Trophoblast cell (in vitro differentiated cells and primary cell): ENCODE data around the gene PEX14.

Experiments
- DNase-seq, 2 donors: peaks; one replicate each; pipeline ENCODE4 v3.0.0-alpha.2; 2016
- H2AFZ ChIP-seq: 2 replicates; pipeline ENCODE4 v1.6.1; 2013; ENCODE audit warnings: low read length, moderate library complexity, mild to moderate bottlenecking; ENCODE audit not compliant: insufficient read depth, poor library complexity
- H2AK5ac ChIP-seq: 2 replicates; pipeline ENCODE4 v1.6.1; 2013; ENCODE audit warnings: mild to moderate bottlenecking, low read length
- H2BK120ac ChIP-seq: 2 replicates; pipeline ENCODE4 v1.6.1; 2013; ENCODE audit warnings: low read length, mild to moderate bottlenecking, moderate library complexity; ENCODE audit not compliant: insufficient read depth, poor library complexity
- H2BK12ac ChIP-seq: 2 replicates; pipeline ENCODE4 v1.6.1; 2013; ENCODE audit warnings: mild to moderate bottlenecking, low read length, moderate library complexity
- H2BK5ac ChIP-seq: 2 replicates; pipeline ENCODE4 v1.6.1; 2013; ENCODE audit warnings: low read length, low read depth, moderate library complexity, mild to moderate bottlenecking; ENCODE audit not compliant: poor library complexity
- H3K14ac ChIP-seq: 2 replicates; pipeline ENCODE4 v1.6.1; 2013; ENCODE audit warnings: mild to moderate bottlenecking, low read length
- H3K18ac ChIP-seq: 2 replicates; pipeline ENCODE4 v1.6.1; 2013; ENCODE audit warnings: mild to moderate bottlenecking, low read length
- H3K23ac ChIP-seq: 2 replicates; pipeline ENCODE4 v1.6.1; 2013; ENCODE audit warnings: low read length
- H3K27ac ChIP-seq: 2 replicates; pipeline ENCODE4 v1.5.1; 2013; ENCODE audit warnings: low read depth, mild to moderate bottlenecking, inconsistent platforms, low read length, moderate library complexity
- H3K27me3 ChIP-seq: 2 replicates; pipeline ENCODE4 v1.6.1; 2013; ENCODE audit warnings: inconsistent platforms, mild to moderate bottlenecking, low read length, moderate library complexity; ENCODE audit not compliant: insufficient read depth
- H3K36me3 ChIP-seq, 2 experiments: 1 replicate in 1 of 2; 2 replicates in 1 of 2; pipeline ENCODE4 v1.6.1; 2013; ENCODE audit warnings: low read length in 2 of 2, mild to moderate bottlenecking in 2 of 2, moderate library complexity in 1 of 2; ENCODE audit not compliant: insufficient read depth in 2 of 2, control insufficient read depth in 1 of 2
- H3K4ac ChIP-seq: 2 replicates; pipeline ENCODE4 v1.6.1; 2013; ENCODE audit warnings: low read depth, mild to moderate bottlenecking, low read length, moderate library complexity
- H3K4me1 ChIP-seq, 2 experiments: 1 replicate in 1 of 2; 2 replicates in 1 of 2; pipeline ENCODE4 v1.6.1; 2013; ENCODE audit warnings: low read length in 2 of 2, mild to moderate bottlenecking in 2 of 2, moderate library complexity in 1 of 2; ENCODE audit not compliant: insufficient read depth in 2 of 2, control insufficient read depth in 1 of 2
- H3K4me2 ChIP-seq: 2 replicates; pipeline ENCODE4 v1.6.1; 2013; ENCODE audit warnings: inconsistent platforms, mild to moderate bottlenecking, low read length, moderate library complexity
- H3K4me3 ChIP-seq: 2 replicates; pipeline ENCODE4 v1.5.1; 2013; ENCODE audit warnings: mild to moderate bottlenecking, low read depth, low read length, inconsistent platforms
- H3K79me1 ChIP-seq: one replicate; pipeline ENCODE4 v1.6.1; 2013; ENCODE audit warnings: low read length
- H3K79me2 ChIP-seq: 2 replicates; pipeline ENCODE4 v1.6.1; 2013; ENCODE audit warnings: low read length, mild to moderate bottlenecking; ENCODE audit not compliant: control insufficient read depth, insufficient read depth, poor library complexity
- H3K9ac ChIP-seq: 2 replicates; pipeline ENCODE4 v1.6.1; 2013; ENCODE audit warnings: mild to moderate bottlenecking, low read length
- H3K9me3 ChIP-seq: 2 replicates; pipeline ENCODE4 v1.6.1; 2013; ENCODE audit warnings: low read depth, mild to moderate bottlenecking, control low read depth, inconsistent platforms, low read length; ENCODE audit not compliant: insufficient read depth
- H4K12ac ChIP-seq: 2 replicates; pipeline ENCODE4 v1.6.1; 2013; ENCODE audit warnings: low read depth, mild to moderate bottlenecking, low read length, moderate library complexity
- H4K8ac ChIP-seq: 2 replicates; pipeline ENCODE4 v1.6.1; 2013; ENCODE audit warnings: low read depth, mild to moderate bottlenecking, low read length, moderate library complexity
- H4K91ac ChIP-seq: one replicate; pipeline ENCODE4 v1.6.1; 2013; ENCODE audit warnings: low read depth, mild to moderate bottlenecking, low read length, moderate library complexity
- WGBS: extraction: QIAGEN DNeasy Blood & Tissue Kit; methylation state at CpG from one replicate; pipeline ENCODE4 v1.1.7; 2013; ENCODE audit warnings: missing lambda C conversion rate; ENCODE audit not compliant: insufficient read length, insufficient coverage; ENCODE audit errors: extremely low coverage; 5-methylcytosine and 5-hydroxymethylcytosine counted together

The PEX14 gene

GRCh38 chr1:10670190-10670589 lies 195.4 kb downstream of the PEX14 start:
- H3K4ac ChIP-seq = no peak overlapping the region
- H3K79me1 ChIP-seq = no peaks in the 10 kb centered on the region
- H3K4me3 ChIP-seq = no peak overlapping the region

DNA sequence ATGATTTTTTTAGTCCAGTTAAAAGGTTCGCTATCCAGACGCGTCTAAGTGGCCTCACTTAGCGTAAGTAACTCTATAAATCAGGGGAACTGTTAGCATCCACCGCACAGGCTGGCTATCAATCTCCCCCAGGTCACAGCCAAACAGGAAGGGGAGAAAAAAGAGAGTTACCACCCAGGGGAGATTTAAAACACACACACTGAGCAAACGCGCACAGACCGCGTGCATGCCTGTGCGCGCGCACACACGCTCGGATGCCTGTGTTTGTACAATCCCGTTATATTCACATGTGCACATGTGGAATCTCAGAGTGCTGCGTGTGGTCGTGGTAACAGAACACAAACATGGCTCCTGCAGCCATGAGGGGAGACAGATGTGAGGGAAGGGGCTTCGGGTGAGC lies 196.3 kb downstream of the PEX14 start:
- no peak overlapping the region for H2BK12ac ChIP-seq
- no peak overlapping the region for H2AK5ac ChIP-seq
- no peaks in the 10 kb centered on the region for H3K79me1 ChIP-seq
- no peak overlapping the region for H2BK5ac ChIP-seq
- no peak overlapping the region for H3K14ac ChIP-seq
- no peak overlapping the region for H4K12ac ChIP-seq
- H2AFZ ChIP-seq = no peak overlapping the region
- no peak overlapping the region for H4K91ac ChIP-seq
- no peaks in the 10 kb centered on the region for H3K36me3 ChIP-seq
- H4K8ac ChIP-seq = no peak overlapping the region
- H3K4me3 ChIP-seq = peak overlapping the region; percentile 25
- no peak overlapping the region for H2BK120ac ChIP-seq
- no peak overlapping the region for H3K4ac ChIP-seq
- H3K79me2 ChIP-seq = no peaks in the 10 kb centered on the region
- no peak for DNase-seq
- no peak overlapping the region for H3K9ac ChIP-seq
- H3K4me2 ChIP-seq = no peak overlapping the region
- no peaks in the 10 kb centered on the region for H3K27me3 ChIP-seq
- H3K9me3 ChIP-seq = peaks cover 3% of the 10 kb centered on the region
- no peak overlapping the region for H3K23ac ChIP-seq
- no peaks in the 10 kb centered on the region for H3K4me1 ChIP-seq
- H3K27ac ChIP-seq = no peak overlapping the region
- no CpG with 5 or more reads among the region's 18 CpGs for WGBS
- H3K18ac ChIP-seq = no peak overlapping the region

More at GRCh38 chr1:10670190-10670589, 195.4 kb downstream of the PEX14 start:
- Histone ChIP-seq H3K27ac (no peak overlapping the region), H3K23ac (no peak overlapping the region), H4K91ac (no peak overlapping the region), H3K9ac (no peak overlapping the region), H4K12ac (no peak overlapping the region), H2BK120ac (no peak overlapping the region), H2AFZ (no peak overlapping the region), H3K79me2 (no peaks in the 10 kb centered on the region), H3K4me1 (no peaks in the 10 kb centered on the region), H3K36me3 (no peaks in the 10 kb centered on the region), H3K27me3 (no peaks in the 10 kb centered on the region), H2AK5ac (no peak overlapping the region), H3K4me2 (no peak overlapping the region), H3K18ac (no peak overlapping the region), H2BK12ac (no peak overlapping the region), H4K8ac (no peak overlapping the region), H3K14ac (no peak overlapping the region), H3K9me3 (peaks cover 3% of the 10 kb centered on the region), H2BK5ac (no peak overlapping the region)
- no peak for DNase-seq
- no CpG with 5 or more reads among the region's 10 CpGs for WGBS

- no peak overlapping the region for H3K4me2 ChIP-seq
- no peak overlapping the region for H3K4me3 ChIP-seq
- H3K23ac ChIP-seq = no peak overlapping the region
- no peak for DNase-seq
- no peak overlapping the region for H3K27ac ChIP-seq
- no peak overlapping the region for H2BK12ac ChIP-seq
- no peak overlapping the region for H3K4ac ChIP-seq
- no peak overlapping the region for H4K12ac ChIP-seq
- no peak overlapping the region for H2BK5ac ChIP-seq
- H3K79me2 ChIP-seq = no peaks in the 10 kb centered on the region
- no peak overlapping the region for H2AK5ac ChIP-seq
- no peak overlapping the region for H2AFZ ChIP-seq
- no peak overlapping the region for H2BK120ac ChIP-seq
- H4K91ac ChIP-seq = no peak overlapping the region
- no peaks in the 10 kb centered on the region for H3K36me3 ChIP-seq
- no peak overlapping the region for H3K18ac ChIP-seq
- H3K79me1 ChIP-seq = no peaks in the 10 kb centered on the region
- WGBS = no CpG with 5 or more reads among the region's 27 CpGs
- peaks cover 3% of the 10 kb centered on the region for H3K9me3 ChIP-seq
- no peaks in the 10 kb centered on the region for H3K27me3 ChIP-seq
- no peaks in the 10 kb centered on the region for H3K4me1 ChIP-seq
- no peak overlapping the region for H3K14ac ChIP-seq
- no peak overlapping the region for H3K9ac ChIP-seq
- H4K8ac ChIP-seq = no peak overlapping the region
Observed at GRCh38 chr1:10671622-10672342, 197.0 kb downstream of the PEX14 start.

- WGBS = no CpG with 5 or more reads among the region's 35 CpGs
- no peaks in the 10 kb centered on the region for H3K27me3 ChIP-seq
- no peak overlapping the region for H2AK5ac ChIP-seq
- no peak overlapping the region for H2BK12ac ChIP-seq
- no peak for DNase-seq
- no peak overlapping the region for H2BK120ac ChIP-seq
- no peak overlapping the region for H3K18ac ChIP-seq
- H3K9me3 ChIP-seq = peaks cover 3% of the 10 kb centered on the region
- H2AFZ ChIP-seq = no peak overlapping the region
- no peak overlapping the region for H3K4ac ChIP-seq
- no peak overlapping the region for H3K9ac ChIP-seq
- H2BK5ac ChIP-seq = no peak overlapping the region
- no peak overlapping the region for H3K4me3 ChIP-seq
- no peak overlapping the region for H4K12ac ChIP-seq
- no peak overlapping the region for H3K14ac ChIP-seq
- H4K91ac ChIP-seq = no peak overlapping the region
- no peak overlapping the region for H3K27ac ChIP-seq
- no peak overlapping the region for H3K23ac ChIP-seq
- H3K4me2 ChIP-seq = no peak overlapping the region
- no peaks in the 10 kb centered on the region for H3K79me2 ChIP-seq
- no peaks in the 10 kb centered on the region for H3K79me1 ChIP-seq
- H3K4me1 ChIP-seq = no peaks in the 10 kb centered on the region
- no peak overlapping the region for H4K8ac ChIP-seq
- no peaks in the 10 kb centered on the region for H3K36me3 ChIP-seq
Observed at GRCh38 chr1:10672343-10673050, 197.7 kb downstream of the PEX14 start.
